Right renal cortex interstitium (tissue), 3 donors: ENCODE measurements around the gene KDM2A. TPM values are rescaled to one million over a fixed set of nuclear protein-coding genes. Genes with fewer than 3 reads are reported as not detected.

Experiments
- DNase-seq, 3 donors: peaks; one replicate each; pipeline ENCODE4 v3.0.0-alpha.2; 2013; ENCODE audit warnings: low read depth in 3 of 3, low spot score in 2 of 3
- polyA plus RNA-seq, 3 donors: library from polyadenylated mRNA; unstranded; fragments of 120-200 nt; gene quantifications; one replicate each; pipeline ENCODE4 v1.2.1, GENCODE V29; 2013; ENCODE audit not compliant: insufficient read length in 3 of 3

The KDM2A gene
- polyA plus RNA-seq, 3 donors: 69.5 to 72.5 (median 71.3) TPM

DNA sequence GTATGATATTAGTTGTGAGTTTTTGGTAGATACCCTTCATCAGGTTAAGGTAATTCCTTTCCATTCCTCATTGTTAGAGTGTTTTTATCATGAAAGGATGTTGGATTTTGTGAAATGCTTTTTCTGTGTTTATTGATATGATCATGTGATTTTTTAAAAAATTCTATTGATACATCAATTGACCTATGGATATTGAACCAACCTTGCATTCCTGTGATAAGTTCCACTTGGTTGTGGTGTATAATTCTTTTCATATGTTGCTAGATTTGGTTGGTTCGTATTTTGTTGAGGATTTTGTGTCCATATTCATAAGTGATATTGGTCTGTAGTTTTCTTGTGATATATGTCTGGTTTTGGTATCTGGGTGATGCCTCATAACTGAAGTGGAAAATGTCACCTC lies 176.8 kb downstream of the KDM2A start:
- DNase-seq: no peak

- no peak for DNase-seq
Measured at GRCh38 chr11:67298786-67299185, 179.7 kb downstream of the KDM2A start.

GRCh38 chr11:67299471-67300191 lies 180.6 kb downstream of the KDM2A start:
- DNase-seq: no peak

- no peak for DNase-seq
Measured at GRCh38 chr11:67300256-67300755, 181.2 kb downstream of the KDM2A start.

- DNase-seq: no peak
Measured at GRCh38 chr11:67300756-67301312, 181.8 kb downstream of the KDM2A start.

GRCh38 chr11:67301313-67301921 lies 182.4 kb downstream of the KDM2A start:
- DNase-seq: no peak

- DNase-seq: no peak
Measured at GRCh38 chr11:67301951-67302516, 183.0 kb downstream of the KDM2A start.

GRCh38 chr11:67302571-67303131 lies 183.6 kb downstream of the KDM2A start:
- no peak for DNase-seq

GRCh38 chr11:67303132-67303834 lies 184.2 kb downstream of the KDM2A start, which contains the start of gene SSH3:
TSS of gene SSH3 (plus strand) at chr11:67303530. CDS start at chr11:67303626, 96 bp downstream.
- DNase-seq: no peak

GRCh38 chr11:67303835-67304411 lies 184.9 kb downstream of the KDM2A start:
- no peak for DNase-seq

GRCh38 chr11:67304511-67305113 lies 185.5 kb downstream of the KDM2A start:
- DNase-seq: no peak

- DNase-seq: no peak
Measured at GRCh38 chr11:67306769-67307544, 187.9 kb downstream of the KDM2A start.

DNA sequence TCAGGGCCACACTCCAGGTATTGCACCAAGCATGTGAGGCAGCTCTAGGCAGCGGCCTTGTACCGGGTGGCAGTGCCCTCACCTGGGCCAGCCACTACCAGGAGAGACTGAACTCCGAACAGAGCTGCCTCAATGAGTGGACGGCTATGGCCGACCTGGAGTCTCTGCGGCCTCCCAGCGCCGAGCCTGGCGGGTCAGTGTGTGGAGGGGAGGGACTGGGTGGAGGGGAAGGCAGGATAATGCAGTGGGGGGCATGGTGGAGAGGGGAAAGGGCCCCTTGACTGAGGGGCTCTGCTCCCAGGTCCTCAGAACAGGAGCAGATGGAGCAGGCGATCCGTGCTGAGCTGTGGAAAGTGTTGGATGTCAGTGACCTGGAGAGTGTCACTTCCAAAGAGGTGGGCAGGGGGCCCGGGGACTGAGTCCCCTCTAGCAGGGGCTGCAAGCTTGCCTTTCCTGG lies 188.5 kb downstream of the KDM2A start:
- DNase-seq: no peak

Other genes starting within 250 kb of the KDM2A start
- 10 to 100 TPM; 36.3 to 51.2 (median 45.4) TPM for gene PC, start 160.9 kb upstream of the KDM2A start, polyA plus RNA-seq
- gene C11orf86, start 144.0 kb upstream of the KDM2A start, polyA plus RNA-seq: not detected
- gene SYT12, start 96.1 kb upstream of the KDM2A start, polyA plus RNA-seq: under 1 TPM; 0.14 to 0.21 (median 0.19) TPM
- gene RHOD, start 62.4 kb upstream of the KDM2A start, polyA plus RNA-seq: 1 to 10 TPM; 6.1 to 8.8 (median 6.2) TPM
- 10 to 100 TPM; 48.0 to 55.7 (median 49.5) TPM for gene GRK2, start 147.2 kb downstream of the KDM2A start, polyA plus RNA-seq
- 10 to 100 TPM; 18.9 to 21.1 (median 20.8) TPM for gene ANKRD13D, start 170.0 kb downstream of the KDM2A start, polyA plus RNA-seq
- gene SSH3, start 184.3 kb downstream of the KDM2A start, polyA plus RNA-seq: 10 to 100 TPM; 16.5 to 22.2 (median 19.6) TPM
- 10 to 100 TPM; 16.2 to 23.2 (median 18.8) TPM for gene POLD4, start 234.3 kb downstream of the KDM2A start, polyA plus RNA-seq